Measurements from ENCODE around the gene SH2D4B.

SH2D4B gene

DNA sequence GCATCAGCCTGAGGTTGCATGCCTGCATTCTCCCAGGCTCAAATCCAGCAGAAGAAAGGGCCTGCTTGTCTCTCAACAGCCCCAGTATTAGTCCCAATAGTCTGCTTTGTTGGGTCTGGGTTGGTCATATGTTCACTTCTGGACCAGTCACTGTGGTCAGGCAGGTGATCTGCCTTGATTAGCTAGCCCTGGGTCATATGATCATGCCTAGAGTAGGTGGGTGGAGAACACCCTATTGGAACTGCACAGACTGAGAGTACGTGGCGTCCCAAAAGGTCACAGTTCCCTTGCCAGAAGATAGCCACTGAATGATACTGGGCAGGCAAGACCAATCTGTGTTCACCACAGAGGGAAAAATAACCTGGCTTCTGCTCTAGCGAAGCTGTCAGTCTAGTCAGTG lies 80.1 kb downstream of the SH2D4B start:
- H3K9ac ChIP-seq (ENCODE audit: low read length): no peak overlapping the region
- H3K27ac ChIP-seq (ENCODE audit: low read depth, low read length): no peak overlapping the region
- no peaks in the 10 kb centered on the region for H3K27me3 ChIP-seq (ENCODE audit: control insufficient read depth, insufficient read depth, low read length)
- H3K36me3 ChIP-seq (ENCODE audit: control insufficient read depth, insufficient read depth, low read length): no peaks in the 10 kb centered on the region
- no peak overlapping the region for H3K4me3 ChIP-seq (ENCODE audit: low read length)
- no peaks in the 10 kb centered on the region for H3K4me1 ChIP-seq (ENCODE audit: control insufficient read depth, insufficient read depth, low read length)

- no peaks in the 10 kb centered on the region for H3K36me3 ChIP-seq (ENCODE audit: control insufficient read depth, insufficient read depth, low read length)
- H3K4me3 ChIP-seq (ENCODE audit: low read length): no peak overlapping the region
- H3K4me1 ChIP-seq (ENCODE audit: control insufficient read depth, insufficient read depth, low read length): no peaks in the 10 kb centered on the region
- H3K9ac ChIP-seq (ENCODE audit: low read length): no peak overlapping the region
- H3K27me3 ChIP-seq (ENCODE audit: control insufficient read depth, insufficient read depth, low read length): no peaks in the 10 kb centered on the region
- H3K27ac ChIP-seq (ENCODE audit: low read depth, low read length): no peak overlapping the region
These were observed 81.3 kb downstream of the SH2D4B start for GRCh38 chr10:80619036-80619435.

GRCh38 chr10:80622153-80622552 lies 84.5 kb downstream of the SH2D4B start:
- H3K9ac ChIP-seq (ENCODE audit: low read length): no peak overlapping the region
- H3K36me3 ChIP-seq (ENCODE audit: control insufficient read depth, insufficient read depth, low read length): no peaks in the 10 kb centered on the region
- no peaks in the 10 kb centered on the region for H3K27me3 ChIP-seq (ENCODE audit: control insufficient read depth, insufficient read depth, low read length)
- no peak overlapping the region for H3K4me3 ChIP-seq (ENCODE audit: low read length)
- no peak overlapping the region for H3K27ac ChIP-seq (ENCODE audit: low read depth, low read length)
- H3K4me1 ChIP-seq (ENCODE audit: control insufficient read depth, insufficient read depth, low read length): no peaks in the 10 kb centered on the region

GRCh38 chr10:80630324-80630723 lies 92.6 kb downstream of the SH2D4B start:
- no peaks in the 10 kb centered on the region for H3K4me1 ChIP-seq (ENCODE audit: control insufficient read depth, insufficient read depth, low read length)
- no peak overlapping the region for H3K9ac ChIP-seq (ENCODE audit: low read length)
- no peak overlapping the region for H3K27ac ChIP-seq (ENCODE audit: low read depth, low read length)
- no peak overlapping the region for H3K4me3 ChIP-seq (ENCODE audit: low read length)
- no peaks in the 10 kb centered on the region for H3K27me3 ChIP-seq (ENCODE audit: control insufficient read depth, insufficient read depth, low read length)
- no peaks in the 10 kb centered on the region for H3K36me3 ChIP-seq (ENCODE audit: control insufficient read depth, insufficient read depth, low read length)

DNA sequence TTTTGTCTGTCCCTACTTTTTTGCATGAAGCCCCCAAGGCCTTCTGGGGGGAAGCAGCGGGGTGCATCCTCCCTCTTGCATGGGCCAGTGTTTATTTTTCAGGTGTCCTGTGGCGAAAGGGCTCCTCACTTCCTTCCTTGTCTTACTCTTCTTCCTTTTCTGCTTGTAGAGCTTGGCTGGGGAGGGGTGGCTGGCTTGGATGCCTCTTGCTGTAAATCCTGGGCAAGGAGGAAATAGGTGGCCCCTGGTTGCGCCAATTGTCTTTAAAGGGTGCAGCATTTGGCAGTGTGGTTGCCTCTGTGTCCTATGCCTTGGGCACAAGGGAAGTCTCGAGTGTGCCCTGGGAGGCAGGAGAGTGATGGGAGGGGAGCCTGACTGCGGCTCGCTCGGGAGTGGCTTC lies 95.0 kb downstream of the SH2D4B start:
- H3K27ac ChIP-seq (ENCODE audit: low read depth, low read length): no peak overlapping the region
- no peak overlapping the region for H3K9ac ChIP-seq (ENCODE audit: low read length)
- no peaks in the 10 kb centered on the region for H3K27me3 ChIP-seq (ENCODE audit: control insufficient read depth, insufficient read depth, low read length)

DNA sequence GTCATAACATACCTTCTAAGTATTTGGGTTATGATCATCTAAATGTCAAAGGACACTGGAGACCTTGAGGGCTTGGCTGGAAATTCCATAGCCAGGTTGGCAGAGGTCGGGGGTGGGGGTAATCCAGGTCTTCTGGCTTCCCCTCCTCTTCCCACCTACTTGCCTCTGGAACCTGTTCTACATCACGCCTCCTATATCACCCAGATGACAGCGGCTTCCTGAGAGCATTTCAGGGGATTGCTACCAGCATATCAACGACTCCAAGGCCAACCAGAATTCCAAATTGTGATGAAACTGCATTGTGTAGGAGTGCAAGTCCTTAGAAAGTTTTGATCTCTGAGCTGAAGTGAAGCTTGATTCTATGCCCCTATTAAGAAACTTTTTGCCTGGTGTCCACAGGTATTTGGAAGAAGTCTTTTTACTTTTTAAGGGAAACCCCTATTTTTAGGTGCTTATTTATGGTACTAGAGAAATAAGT lies 95.7 kb downstream of the SH2D4B start:
- Histone ChIP-seq H3K36me3 (ENCODE audit: control insufficient read depth, insufficient read depth, low read length) (no peaks in the 10 kb centered on the region), H3K4me1 (ENCODE audit: control insufficient read depth, insufficient read depth, low read length) (no peaks in the 10 kb centered on the region), H3K27ac (ENCODE audit: low read depth, low read length) (no peak overlapping the region), H3K4me3 (ENCODE audit: low read length) (no peak overlapping the region), H3K27me3 (ENCODE audit: control insufficient read depth, insufficient read depth, low read length) (no peaks in the 10 kb centered on the region), H3K9ac (ENCODE audit: low read length) (no peak overlapping the region)

More for the DNA sequence above, 95.0 kb downstream of the SH2D4B start:
- Histone ChIP-seq H3K4me3 (ENCODE audit: low read length) (no peak overlapping the region), H3K36me3 (ENCODE audit: control insufficient read depth, insufficient read depth, low read length) (no peaks in the 10 kb centered on the region), H3K4me1 (ENCODE audit: control insufficient read depth, insufficient read depth, low read length) (no peaks in the 10 kb centered on the region)

DNA sequence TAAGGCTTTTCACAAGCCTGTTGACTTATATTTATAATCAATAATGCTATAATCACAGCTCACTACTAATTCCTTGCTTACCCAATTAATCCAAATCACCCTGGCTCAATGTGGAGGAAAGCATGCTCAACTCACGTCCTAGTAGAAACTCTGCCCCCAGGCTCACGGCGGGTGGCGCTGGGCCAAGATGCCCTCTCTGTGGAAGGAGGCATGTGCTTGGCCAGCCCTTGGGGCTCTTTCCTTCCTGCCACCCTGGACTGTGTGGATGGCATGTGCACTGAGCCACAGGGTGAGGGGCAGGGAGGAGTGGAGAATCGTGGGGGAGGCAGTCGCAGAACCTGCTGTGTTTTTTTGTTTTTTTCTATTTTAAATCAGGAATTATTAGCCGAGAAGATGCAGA lies 96.2 kb downstream of the SH2D4B start:
- Histone ChIP-seq H3K4me1 (ENCODE audit: control insufficient read depth, insufficient read depth, low read length) (no peaks in the 10 kb centered on the region), H3K4me3 (ENCODE audit: low read length) (no peak overlapping the region), H3K27ac (ENCODE audit: low read depth, low read length) (no peak overlapping the region), H3K36me3 (ENCODE audit: control insufficient read depth, insufficient read depth, low read length) (no peaks in the 10 kb centered on the region), H3K27me3 (ENCODE audit: control insufficient read depth, insufficient read depth, low read length) (no peaks in the 10 kb centered on the region), H3K9ac (ENCODE audit: low read length) (no peak overlapping the region)

- Histone ChIP-seq H3K4me3 (ENCODE audit: low read length) (no peak overlapping the region), H3K9ac (ENCODE audit: low read length) (no peak overlapping the region), H3K36me3 (ENCODE audit: control insufficient read depth, insufficient read depth, low read length) (no peaks in the 10 kb centered on the region), H3K27me3 (ENCODE audit: control insufficient read depth, insufficient read depth, low read length) (no peaks in the 10 kb centered on the region), H3K27ac (ENCODE audit: low read depth, low read length) (no peak overlapping the region), H3K4me1 (ENCODE audit: control insufficient read depth, insufficient read depth, low read length) (no peaks in the 10 kb centered on the region)
These were observed 105.0 kb downstream of the SH2D4B start for GRCh38 chr10:80642661-80643060.

DNA sequence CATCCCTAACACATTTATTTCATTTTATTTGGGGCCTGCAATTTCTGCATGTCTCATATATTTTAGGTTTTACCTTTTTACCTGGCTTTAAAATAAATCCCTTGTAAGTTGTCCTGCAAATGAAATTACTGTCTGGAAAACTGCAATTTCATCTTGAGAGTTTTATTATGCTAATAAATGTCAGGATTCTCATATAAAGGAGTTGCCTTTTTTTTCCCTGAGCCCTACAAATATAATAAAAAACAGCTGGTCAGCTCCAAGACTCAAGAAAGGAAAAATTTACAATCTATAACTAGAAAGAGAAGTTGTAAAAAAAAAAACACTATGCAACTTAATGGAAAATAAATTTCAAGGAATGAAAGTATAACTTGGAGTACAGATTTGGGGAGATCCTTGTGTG lies 108.7 kb downstream of the SH2D4B start:
- Histone ChIP-seq H3K4me1 (ENCODE audit: control insufficient read depth, insufficient read depth, low read length) (no peaks in the 10 kb centered on the region), H3K27ac (ENCODE audit: low read depth, low read length) (no peak overlapping the region), H3K4me3 (ENCODE audit: low read length) (no peak overlapping the region), H3K9ac (ENCODE audit: low read length) (no peak overlapping the region), H3K36me3 (ENCODE audit: control insufficient read depth, insufficient read depth, low read length) (no peaks in the 10 kb centered on the region), H3K27me3 (ENCODE audit: control insufficient read depth, insufficient read depth, low read length) (no peaks in the 10 kb centered on the region)

DNA sequence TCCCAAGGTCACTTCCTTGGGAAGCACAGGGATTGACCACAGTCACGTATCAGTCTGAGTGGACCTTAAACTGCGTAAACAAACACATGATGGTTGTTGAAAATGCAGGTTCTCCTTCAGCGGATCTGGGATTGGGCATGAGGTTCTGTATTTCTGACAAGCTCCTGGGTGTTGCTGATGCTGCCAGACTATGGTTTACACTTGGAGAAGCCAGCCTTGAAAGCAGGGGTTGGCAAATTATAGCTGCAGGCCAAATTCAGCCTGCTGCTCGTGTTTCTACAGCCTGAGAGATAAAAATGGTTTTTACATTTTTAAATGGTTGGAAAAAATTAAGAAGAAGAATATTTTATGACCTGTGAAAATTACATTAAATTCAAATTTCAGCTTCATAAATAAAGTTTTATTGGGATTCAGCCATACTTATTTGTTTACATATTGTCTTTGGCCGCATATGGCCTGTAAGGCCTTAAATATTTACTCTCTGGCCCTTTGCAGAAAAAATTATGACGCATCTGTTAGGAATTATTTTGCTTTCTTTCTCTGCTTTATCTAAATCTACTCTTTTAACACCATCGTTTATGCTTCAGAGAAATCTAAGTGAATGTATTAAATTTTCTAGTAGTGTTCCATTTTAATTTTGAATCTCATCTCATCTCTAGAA lies 109.6 kb downstream of the SH2D4B start:
- H3K36me3 ChIP-seq (ENCODE audit: control insufficient read depth, insufficient read depth, low read length): no peaks in the 10 kb centered on the region
- no peak overlapping the region for H3K4me3 ChIP-seq (ENCODE audit: low read length)
- no peaks in the 10 kb centered on the region for H3K4me1 ChIP-seq (ENCODE audit: control insufficient read depth, insufficient read depth, low read length)
- no peaks in the 10 kb centered on the region for H3K27me3 ChIP-seq (ENCODE audit: control insufficient read depth, insufficient read depth, low read length)
- H3K27ac ChIP-seq (ENCODE audit: low read depth, low read length): no peak overlapping the region
- no peak overlapping the region for H3K9ac ChIP-seq (ENCODE audit: low read length)

GRCh38 chr10:80648106-80648505 lies 110.4 kb downstream of the SH2D4B start:
- Histone ChIP-seq H3K4me1 (ENCODE audit: control insufficient read depth, insufficient read depth, low read length) (no peaks in the 10 kb centered on the region), H3K36me3 (ENCODE audit: control insufficient read depth, insufficient read depth, low read length) (no peaks in the 10 kb centered on the region), H3K4me3 (ENCODE audit: low read length) (no peak overlapping the region), H3K27me3 (ENCODE audit: control insufficient read depth, insufficient read depth, low read length) (no peaks in the 10 kb centered on the region), H3K27ac (ENCODE audit: low read depth, low read length) (no peak overlapping the region), H3K9ac (ENCODE audit: low read length) (no peak overlapping the region)

DNA sequence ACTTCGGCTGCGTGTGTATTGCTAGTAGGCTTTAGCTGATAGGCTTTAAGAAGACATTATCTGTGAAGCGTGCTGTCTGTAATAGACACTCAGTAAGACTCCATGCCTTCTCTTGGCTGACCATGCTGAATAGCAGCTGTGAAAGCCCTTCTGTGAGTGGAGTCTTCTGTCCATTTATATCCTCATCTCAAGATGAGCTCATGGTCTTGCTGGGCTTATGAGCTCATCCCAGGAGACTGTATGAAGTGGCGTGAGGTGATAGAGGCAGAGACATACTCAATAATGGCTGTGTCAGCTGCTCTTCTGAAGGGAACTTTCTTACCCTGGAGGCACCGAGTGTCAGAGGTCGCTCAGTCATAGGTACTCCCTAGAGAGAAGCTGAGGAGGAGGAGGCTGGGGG lies 111.5 kb downstream of the SH2D4B start:
- Histone ChIP-seq H3K4me3 (ENCODE audit: low read length) (no peak overlapping the region), H3K36me3 (ENCODE audit: control insufficient read depth, insufficient read depth, low read length) (no peaks in the 10 kb centered on the region)

DNA sequence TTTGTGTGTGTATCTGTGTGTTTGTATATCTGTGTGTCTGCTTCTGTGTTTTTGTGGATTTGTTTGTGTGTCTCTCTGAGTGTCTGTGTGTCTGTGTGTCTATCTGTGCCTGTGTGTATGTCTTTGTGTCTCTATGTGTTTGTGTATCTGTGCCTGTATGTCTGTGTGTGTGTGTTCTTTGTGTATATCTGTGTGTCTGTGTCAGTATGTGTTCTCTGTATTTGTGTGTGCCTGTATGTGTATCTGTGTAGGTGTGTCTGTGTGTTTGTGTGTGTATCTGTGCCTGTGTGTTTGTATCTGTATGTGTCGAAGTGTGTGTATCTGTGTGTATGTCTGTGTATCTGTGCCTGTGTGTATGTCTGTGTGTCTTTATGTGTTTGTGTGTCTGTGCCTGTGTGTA lies 118.2 kb downstream of the SH2D4B start:
- Histone ChIP-seq H3K4me3 (ENCODE audit: low read length) (no peak overlapping the region), H3K36me3 (ENCODE audit: control insufficient read depth, insufficient read depth, low read length) (no peaks in the 10 kb centered on the region), H3K27ac (ENCODE audit: low read depth, low read length) (no peak overlapping the region), H3K9ac (ENCODE audit: low read length) (no peak overlapping the region), H3K4me1 (ENCODE audit: control insufficient read depth, insufficient read depth, low read length) (no peaks in the 10 kb centered on the region), H3K27me3 (ENCODE audit: control insufficient read depth, insufficient read depth, low read length) (no peaks in the 10 kb centered on the region)

More for the DNA sequence above, 111.5 kb downstream of the SH2D4B start:
- Histone ChIP-seq H3K9ac (ENCODE audit: low read length) (no peak overlapping the region), H3K27me3 (ENCODE audit: control insufficient read depth, insufficient read depth, low read length) (no peaks in the 10 kb centered on the region), H3K27ac (ENCODE audit: low read depth, low read length) (no peak overlapping the region), H3K4me1 (ENCODE audit: control insufficient read depth, insufficient read depth, low read length) (no peaks in the 10 kb centered on the region)
